Endometrial microvascular endothelial cells (primary cell): ENCODE results near the gene AHI1. TPM values are rescaled to one million over a fixed set of nuclear protein-coding genes. Genes with fewer than 3 reads are reported as not detected.
"Not testable (repeated sequence)": the region's sequence is repeated elsewhere in the genome, so short reads cannot be mapped to it uniquely, and the experiment has no call there.

Source experiments
- in situ Hi-C: cut with HindIII; loops from 2 replicates; pipeline ENCODE4 v1.10.0; 2017; ENCODE audit warnings: low sequenced_read_pairs, low pct_unique_long_range_greater_than_20kb; ENCODE audit errors: inconsistent ontology term
- total RNA-seq: library from RNA; depleted of rRNA; stranded (reverse); fragments of >200 nt; gene quantifications from one replicate; pipeline ENCODE4 v1.2.3, GENCODE V29; 2015; ENCODE audit errors: inconsistent ontology term

The AHI1 gene
- total RNA-seq, 1 donor from 2014 or later, result 5.8 TPM

DNA sequence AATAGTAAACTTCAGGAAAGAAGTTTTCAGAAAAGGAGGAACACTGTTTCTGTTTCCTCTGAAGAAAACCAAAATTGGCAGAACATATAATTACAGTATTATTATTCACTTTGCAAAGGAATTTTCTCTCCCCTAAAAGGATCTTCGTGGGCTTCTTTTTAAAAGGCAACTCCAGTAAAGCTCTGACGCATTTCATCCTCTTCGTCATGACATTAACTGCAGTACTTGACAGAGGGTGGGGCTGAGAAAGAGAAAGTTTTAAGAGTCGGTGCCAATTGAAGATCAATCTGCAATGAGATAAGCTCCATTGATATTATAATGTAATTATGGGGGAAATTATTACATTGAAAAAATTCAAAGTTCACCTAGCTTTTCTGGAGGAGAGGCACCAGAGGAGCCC lies 240.7 kb downstream of the AHI1 start:
- in situ Hi-C loops, result no loop called here

DNA sequence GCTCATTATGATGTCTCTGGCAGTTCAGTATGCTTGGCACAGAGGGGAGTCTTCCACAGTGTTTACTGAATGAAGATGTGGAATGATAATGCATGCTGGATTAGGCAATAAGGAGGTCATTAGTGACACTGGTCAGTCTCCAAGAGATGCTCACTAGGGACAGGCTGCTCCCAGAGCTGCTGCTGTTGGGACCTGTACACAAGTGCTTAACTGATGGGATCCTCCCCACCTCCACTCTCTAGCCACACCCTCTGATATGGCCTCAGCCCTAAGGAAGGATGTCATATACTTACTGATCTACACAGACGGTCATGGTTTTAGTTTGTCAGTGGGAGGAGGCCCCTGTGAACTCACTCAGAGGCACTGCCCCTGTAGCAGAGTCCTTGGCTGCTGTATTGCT lies 243.1 kb downstream of the AHI1 start:
- in situ Hi-C loops, result no loop called here

DNA sequence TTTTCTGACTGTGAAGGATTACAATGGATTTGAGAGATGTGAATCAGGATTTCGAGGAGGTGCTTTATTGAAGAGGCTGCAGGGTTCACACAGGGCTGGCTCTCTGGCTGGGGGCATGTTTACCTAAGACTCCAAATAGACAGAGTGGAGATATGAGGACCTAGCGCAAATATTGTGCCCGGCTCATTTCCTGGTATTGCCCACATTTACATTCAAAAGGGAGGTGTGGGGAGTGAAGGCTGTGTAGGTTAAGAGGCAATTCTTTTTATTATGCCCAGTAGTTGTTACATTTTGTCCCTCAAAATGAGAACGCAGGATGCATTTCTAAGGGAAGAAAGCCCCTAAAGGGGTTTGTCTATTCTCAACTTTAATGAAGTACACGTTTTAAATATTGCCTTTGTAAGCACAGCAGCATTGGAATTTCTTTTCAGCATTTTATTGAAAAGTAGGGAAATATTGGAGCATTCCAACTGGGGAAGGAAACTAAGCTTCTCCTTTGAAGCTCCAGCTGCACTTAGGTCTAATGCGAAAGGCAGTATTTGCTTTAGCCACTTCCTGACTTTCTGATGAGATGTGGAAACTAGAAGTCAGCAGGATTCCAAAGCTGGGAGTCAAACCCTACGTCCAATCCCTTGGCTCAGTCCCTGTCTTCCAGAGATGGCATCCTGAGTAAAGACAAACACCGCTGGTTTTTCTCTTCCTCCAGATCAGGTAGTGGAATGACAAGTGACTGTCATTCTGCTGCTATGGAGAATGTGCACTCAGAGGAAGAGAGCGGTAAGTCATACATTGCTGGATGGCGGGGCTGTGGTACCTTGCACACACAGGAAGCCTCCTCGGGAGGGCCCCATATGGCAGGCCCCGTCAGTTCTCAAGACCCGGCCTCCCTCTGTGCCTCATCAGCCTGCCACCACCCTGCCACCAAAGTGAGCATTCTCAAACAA lies 245.8 kb downstream of the AHI1 start:
- in situ Hi-C loops, result no loop called here

DNA sequence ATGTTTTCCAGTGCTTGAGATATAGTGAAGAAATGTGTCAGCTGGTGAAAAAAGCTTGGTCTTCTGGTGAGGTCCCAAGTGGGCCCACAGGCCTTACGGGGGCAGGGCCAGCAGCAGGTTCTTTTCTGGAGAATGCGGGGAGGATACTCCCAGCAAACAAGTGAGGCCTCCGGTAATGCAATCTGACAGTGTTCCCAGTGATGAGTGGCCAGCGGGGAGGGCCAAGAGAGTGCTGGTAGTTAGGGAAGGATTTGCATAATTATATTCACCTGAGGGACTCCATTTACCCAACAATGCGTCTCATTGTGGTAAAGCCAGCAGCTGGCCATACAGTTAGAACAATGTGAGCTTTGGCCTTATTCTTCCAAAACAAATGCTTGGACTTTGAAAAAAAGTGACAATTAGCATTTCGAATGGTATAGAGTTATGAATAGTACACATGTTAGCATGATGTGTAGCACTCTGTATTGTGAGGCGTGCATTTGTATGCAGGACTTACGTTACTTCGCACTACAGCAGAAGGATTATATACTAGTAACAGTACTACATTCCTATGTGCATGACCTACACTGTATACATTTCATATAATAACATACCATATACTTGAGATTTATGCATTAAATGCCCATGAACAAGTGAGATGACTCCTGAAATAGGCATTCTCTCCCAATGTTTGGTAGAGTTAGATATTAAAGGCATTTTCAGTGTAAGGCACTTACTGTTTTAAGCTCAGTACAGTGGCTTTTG lies 246.6 kb downstream of the AHI1 start:
- in situ Hi-C loops, result no loop called here

DNA sequence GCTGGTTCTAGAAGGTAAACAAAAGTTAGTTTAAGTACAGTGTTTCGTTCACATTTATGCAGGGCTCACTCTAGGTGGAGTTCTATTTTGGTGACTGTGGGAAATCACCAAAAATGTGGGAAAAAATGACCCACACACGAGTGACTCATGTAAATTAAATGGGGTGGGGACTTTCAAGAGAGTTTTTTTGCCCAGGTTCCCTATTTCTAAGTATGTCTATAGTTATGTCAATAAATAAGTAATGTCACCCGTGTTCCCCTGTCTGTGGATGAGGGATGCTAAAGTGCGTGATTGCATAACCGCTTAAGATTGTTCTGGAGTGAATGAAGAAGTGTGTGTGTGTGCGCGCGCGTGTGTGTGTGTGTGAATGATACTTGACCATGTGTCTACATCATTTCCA lies 247.3 kb downstream of the AHI1 start:
- in situ Hi-C loops, result no loop called here

DNA sequence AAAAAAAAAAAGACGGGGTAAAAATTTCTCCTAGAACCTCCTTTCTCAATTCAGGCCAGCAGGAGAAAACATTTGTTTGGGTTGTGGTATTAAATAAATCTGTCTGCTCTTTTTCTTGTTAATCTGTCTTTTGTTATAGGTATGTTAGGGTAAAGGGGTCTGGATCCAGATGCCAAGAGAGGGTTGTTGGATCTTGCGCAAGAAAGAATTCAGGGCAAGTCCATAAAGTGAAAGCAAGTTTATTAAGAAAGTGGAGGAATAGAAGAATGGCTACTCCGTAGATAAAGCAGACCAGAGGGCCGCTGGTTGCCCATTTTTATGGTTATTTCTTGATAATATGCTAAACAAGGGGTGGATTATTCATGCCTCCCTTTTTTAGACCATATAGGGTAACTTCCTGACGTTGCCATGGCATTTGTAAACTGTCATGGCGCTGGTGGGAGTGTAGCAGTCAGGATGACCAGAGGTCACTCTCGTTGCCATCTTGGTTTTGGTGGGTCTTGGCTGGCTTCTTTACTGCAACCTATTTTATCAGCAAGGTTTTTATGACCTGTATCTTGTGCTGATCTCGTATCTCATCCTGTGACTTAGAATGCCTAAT lies 251.0 kb downstream of the AHI1 start:
- in situ Hi-C loops, result not testable (repeated sequence)

DNA sequence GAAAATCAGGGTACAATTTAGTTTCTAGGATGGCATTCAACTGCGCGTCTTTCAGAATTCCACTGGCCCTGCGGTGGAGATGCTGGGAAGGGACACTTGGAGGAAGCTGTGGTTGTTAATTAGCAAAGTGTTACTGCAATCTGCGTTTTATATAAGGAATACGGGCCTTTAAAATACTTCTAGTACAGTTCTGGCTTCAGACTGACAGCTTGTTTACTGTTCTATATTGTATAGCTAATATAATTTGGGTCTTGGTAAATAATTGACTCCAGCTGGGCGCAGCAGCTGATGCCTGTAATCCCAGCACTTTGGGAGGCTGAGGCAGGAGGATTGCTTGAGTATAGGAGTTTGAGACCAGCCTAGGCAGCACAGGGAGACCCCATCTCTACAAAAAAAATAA lies 252.7 kb downstream of the AHI1 start:
- in situ Hi-C loops, result no loop called here

DNA sequence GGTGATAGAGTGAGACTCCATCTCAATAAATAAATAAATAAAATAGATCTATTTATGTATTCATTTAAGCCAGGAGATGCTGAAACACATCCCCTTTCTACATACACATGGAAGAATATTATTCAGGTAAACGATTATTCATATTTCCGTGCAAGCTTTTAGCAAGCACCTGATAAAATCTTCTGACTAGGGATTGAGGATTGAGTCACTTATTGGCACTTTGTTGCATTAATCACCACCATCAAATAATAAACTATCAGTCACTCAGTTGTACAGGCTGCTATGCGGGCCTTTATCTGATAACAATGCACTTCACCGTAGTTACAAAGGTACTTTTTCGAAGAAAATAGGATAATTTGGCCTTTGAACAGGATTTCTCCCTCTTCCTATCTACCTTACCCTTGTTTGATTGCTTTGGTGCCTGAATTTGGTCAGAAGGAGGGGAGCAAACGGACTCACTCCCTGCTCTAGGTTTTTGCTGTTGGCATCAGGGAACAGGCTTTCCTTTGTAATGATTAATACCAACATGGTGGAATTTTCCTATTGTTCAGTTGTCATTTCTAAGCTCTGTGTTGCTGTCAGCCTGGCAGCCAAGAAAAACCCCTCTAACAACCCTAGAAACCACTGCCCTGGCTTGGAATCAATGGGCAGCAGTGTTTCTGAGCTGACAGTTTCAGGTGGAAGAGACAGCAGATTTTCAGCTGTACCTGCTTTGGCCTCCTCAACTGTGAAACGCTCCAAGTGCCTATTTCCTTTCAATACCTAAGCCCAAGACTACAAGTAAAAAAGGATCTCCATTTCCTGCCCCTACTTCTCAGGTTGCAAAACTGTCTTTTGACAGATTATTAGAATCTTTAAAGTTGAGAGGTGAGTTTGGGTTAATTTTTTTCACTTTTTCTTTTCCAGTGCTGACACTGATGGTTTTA lies 253.4 kb downstream of the AHI1 start:
- in situ Hi-C loops, result no loop called here

DNA sequence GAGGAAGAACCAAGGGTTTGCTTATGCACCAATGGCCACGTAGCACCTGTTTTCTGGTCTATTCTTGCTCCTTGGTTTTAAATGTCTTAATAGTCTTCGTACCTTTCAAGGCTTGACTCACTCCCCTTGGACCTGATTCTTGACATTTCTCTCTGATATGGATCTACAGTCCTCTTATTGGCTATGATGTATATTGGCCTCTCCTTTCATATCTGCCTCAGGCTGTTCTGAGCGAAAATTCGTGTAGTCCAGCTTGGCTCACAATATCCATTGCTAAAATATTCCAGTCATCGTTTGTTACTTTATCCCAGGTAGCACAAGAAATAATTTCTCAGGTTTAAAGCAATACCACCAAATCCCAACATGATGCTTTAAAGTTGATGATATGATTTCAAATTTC lies 256.8 kb downstream of the AHI1 start:
- in situ Hi-C loops, result no loop called here

DNA sequence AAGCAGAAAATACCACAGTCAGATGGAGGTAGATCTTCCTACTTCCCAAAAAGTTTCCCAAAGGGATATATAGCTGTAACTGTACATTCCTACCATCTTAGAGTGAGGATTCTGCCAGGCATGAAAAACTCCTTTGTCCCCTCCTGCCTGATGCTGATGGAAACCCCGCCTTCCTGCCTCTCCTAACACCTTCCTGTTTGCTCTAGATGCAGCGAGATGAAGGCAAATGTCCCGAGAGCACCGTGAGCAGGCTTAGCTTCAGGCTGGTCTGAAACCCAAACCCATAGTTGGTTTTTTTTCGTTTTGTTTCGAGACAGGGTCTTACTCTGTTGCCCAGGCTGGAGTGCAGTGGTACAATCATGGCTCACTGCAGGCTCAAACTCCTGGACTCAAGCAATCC lies 260.8 kb downstream of the AHI1 start:
- in situ Hi-C loops, result no loop called here

DNA sequence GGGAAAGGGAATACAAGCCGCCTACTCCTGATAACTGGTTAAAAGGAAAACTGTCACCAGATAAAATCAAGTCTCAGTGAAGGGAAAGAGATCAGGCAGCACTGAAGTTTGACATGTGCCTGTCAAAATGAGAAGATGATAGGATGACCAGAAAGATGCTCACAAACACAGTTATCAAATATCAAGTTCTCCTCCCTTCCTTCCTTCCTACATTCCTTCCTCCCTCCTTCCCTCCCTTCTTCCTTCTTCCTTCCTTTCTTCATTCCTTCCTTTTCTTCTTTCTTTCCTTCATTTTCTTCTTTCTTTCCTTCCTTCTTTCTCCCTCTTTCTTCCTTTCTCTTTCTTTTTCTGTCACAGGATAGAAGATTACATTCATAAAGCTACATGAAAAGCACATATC lies 261.2 kb downstream of the AHI1 start:
- in situ Hi-C loops, result no loop called here

DNA sequence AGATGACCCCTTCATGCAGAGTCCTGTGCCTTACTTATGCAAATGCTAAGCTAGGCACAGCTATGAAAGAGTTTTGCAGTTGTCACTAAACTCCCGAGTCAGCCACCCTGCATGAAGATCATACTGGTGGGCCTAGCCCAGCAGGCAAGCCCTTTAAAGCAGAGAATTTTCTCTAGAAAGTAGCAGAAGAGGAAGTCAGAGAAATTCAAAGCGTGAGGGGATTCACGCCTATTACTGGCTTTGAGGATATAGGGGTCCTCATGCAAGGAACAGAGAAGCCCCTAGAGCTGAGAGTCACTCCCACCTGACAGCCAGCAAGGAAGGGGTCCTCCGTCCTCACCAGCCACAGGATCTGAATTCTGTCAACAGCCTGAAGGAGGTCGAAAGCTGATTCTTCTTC lies 261.8 kb downstream of the AHI1 start:
- in situ Hi-C loops, result no loop called here

DNA sequence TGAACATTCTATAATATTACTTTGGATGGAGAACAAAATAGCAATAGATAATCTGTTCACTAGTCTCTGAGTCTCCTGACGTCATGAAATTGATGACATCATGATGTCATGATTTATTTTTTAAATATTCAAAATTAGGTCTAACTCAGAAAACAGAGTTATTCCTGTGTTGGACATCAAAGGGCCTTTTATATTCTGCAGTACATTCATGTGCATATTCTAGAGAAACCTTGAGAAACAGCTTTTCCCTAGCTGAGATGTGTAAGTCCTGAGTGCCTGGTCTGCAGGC lies 263.1 kb downstream of the AHI1 start:
- in situ Hi-C loops, result no loop called here

DNA sequence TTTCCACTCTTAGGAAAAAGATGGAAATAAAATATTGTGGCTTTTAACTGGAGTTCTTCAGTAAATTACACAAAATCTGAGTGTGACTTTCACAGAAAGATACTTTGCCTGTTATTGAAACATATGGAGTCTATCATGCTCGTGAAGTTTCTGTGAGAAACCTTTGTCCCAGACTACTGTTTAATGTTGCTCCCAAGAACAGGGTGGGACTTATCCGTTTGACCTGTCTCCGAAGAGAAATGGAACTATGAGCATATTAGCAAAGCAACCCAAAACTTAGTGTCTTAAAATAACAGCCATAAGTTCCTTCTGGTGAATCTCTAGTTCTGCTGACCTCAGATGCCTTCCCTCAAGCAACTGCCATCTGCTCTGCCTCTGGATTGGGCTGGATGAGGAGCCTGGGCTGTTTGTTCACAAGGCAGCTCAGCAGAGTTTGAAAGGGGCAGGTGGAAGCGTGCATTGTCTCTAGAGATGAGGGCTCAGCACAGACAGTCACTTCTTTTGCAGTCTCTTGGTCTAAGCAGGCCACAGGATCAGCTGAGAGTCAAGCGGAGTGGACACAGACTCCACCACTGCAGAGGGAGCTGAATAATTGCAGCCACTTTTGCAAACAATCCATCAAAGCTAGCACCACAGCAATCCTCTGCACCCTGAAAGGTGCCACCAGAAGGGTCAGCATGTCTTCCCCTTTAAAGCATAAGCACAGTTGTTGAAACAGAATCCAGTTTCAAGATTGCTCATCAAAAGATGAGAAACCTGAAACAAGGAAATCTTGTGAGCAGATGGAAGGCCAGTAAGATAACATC lies 263.7 kb downstream of the AHI1 start:
- in situ Hi-C loops, result no loop called here
